ENCODE measurements around the gene PCDHGA6.
"Not testable (repeated sequence)": the region's sequence is repeated elsewhere in the genome, so short reads cannot be mapped to it uniquely, and the experiment has no call there.

The PCDHGA6 gene

DNA sequence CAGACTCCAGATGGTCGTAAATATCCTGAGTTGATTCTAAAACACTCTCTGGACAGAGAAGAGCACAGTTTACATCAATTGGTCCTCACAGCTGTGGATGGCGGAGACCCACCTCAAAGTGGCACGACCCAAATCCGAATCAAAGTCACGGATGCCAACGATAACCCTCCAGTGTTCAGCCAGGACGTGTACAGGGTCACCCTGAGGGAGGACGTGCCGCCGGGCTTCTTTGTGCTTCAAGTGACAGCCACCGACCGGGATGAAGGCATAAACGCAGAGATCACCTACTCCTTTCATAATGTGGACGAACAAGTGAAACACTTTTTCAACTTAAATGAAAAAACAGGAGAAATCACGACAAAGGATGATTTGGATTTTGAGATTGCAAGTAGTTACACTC is 13.0 kb upstream of the PCDHGA6 start:
- no peak for DNase-seq

DNA sequence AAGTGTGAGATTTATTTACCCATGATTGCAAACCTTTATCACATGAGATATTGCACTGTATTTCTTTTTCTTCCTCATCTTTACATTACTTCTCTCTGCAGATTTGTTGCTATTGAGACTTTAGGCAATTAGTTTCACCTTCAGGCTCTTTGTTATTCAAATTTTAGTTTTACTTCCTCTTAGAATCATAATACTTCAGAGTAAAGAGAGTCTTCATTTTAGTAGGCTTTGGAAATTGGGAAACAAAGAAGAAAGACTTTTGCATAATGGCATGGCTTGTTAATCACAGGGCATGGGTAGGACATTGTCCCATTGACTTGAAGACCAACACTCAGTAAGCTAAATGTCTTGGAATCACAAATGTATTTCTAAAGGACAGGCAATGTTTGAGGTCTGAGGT is 11.0 kb upstream of the PCDHGA6 start:
- no peak for DNase-seq

DNA sequence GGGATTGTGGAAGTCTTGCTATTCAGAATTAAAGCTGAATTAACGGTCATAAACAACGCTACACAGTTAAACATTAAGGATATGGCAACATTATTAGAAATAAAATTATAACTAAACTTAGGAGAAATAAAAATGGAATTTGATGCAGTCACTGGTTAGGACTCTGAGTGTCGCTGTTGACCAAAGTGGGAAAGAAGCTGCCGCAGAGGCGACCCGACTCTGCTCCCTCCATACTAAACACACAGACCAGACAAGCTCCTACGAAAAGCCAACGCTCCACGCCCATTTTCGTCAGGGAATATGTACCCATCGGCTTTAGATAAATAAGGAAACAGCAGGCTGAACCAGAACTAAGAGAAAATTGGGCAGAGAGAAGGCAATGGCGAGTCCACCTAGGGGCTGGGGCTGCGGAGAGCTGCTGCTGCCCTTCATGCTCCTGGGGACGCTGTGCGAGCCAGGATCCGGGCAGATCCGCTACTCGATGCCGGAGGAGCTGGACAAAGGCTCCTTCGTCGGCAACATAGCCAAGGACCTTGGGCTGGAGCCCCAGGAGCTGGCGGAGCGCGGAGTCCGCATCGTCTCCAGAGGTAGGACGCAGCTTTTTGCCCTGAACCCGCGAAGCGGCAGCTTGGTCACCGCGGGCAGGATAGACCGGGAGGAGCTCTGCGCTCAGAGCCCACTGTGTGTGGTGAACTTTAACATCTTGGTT is 9.6 kb upstream of the PCDHGA6 start, which contains the start of gene PCDHGA5:
PCDHGA5 (plus strand) TSS at position 211 of the 709 bp plus-strand sequence; CDS start at position 380, 169 bp downstream.
- no peak for DNase-seq

DNA sequence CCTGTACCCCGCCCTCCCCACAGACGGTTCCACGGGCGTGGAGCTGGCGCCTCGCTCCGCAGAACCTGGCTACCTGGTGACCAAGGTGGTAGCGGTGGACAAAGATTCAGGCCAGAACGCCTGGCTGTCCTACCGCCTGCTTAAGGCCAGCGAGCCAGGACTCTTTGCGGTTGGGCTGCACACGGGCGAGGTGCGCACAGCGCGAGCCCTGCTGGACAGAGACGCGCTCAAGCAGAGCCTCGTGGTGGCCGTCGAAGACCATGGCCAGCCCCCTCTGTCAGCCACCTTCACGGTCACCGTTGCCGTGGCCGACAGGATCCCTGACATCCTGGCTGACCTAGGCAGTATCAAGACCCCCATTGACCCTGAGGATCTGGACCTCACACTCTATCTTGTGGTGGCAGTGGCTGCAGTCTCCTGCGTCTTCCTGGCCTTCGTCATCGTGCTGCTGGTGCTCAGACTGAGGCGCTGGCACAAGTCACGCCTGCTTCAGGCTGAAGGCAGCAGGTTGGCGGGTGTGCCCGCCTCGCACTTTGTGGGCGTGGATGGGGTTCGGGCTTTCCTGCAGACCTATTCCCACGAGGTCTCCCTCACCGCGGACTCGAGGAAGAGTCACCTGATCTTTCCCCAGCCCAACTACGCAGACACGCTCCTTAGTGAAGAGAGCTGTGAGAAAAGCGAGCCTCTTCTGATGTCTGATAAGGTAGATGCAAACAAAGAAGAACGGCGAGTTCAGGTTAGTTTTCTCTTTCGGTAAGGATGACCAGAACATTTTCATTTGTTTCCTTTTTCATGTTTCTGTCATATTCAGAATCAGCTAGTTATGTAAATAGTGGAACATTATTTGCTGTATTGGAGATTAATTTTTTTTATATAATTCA is 7.4 kb upstream of the PCDHGA6 start:
- no peak for DNase-seq

DNA sequence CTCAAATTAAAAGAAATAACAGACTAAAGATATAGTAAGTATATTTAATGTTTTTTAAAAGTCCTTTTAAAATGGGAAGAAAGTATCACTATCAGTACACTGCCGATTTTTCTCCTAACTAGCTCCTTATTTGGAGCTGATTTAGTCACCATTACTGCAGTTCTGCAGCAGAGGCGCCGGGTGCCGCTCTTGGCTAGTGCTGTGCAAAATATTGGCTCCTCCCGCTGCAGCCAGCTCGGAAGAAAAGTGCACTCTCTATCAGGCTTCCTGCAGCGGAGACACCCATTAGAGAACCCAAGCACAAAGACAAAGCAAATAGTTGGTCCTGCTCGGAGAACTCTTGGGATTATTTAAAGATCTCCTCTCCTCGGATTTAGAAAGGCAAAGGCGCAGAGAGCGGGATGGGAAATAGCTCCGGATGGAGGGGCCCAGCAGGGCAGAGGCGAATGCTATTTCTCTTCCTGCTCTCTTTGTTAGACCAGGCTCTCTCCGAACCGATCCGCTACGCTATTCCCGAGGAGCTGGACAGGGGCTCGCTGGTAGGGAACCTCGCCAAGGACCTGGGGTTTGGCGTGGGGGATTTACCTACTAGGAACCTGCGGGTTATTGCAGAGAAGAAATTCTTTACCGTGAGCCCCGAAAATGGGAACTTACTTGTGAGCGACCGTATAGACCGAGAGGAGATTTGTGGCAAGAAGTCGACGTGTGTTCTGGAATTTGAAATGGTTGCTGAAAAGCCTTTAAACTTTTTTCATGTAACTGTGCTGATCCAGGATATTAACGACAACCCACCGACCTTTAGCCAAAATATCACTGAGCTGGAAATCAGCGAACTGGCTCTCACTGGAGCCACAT is 3.5 kb upstream of the PCDHGA6 start, which contains the start of gene PCDHGB3:
PCDHGB3 (plus strand) TSS at position 249 of the 855 bp plus-strand sequence; CDS start at position 402, 153 bp downstream.
- DNase-seq = peak; percentile 41

DNA sequence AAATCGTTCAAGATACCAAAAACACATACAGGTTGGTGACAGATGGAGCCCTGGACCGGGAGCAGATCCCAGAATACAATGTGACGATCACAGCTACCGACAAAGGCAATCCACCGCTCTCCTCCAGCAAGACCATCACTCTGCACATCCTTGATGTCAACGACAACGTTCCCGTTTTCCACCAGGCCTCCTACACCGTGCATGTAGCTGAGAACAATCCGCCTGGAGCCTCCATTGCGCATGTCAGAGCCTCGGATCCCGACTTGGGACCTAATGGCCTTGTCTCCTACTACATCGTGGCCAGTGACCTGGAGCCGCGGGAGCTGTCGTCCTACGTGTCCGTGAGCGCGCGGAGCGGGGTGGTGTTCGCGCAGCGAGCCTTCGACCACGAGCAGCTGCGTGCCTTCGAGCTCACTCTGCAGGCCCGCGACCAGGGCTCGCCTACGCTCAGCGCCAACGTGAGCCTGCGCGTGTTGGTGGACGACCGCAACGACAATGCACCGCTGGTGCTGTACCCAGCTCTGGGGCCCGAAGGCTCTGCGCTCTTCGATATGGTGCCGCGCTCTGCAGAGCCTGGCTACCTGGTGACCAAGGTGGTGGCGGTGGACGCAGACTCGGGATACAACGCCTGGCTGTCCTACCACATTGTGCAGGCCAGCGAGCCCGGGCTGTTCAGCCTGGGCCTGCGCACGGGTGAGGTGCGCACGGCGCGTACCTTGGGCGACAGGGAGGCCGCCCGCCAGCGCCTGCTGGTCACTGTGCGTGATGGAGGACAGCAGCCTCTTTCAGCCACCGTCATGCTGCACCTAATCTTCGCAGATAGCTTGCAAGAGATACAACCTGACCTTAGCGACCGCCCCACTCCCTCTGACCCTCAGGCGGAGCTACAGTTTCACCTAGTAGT is 1.9 kb upstream of the PCDHGA6 start:
- no peak for DNase-seq

DNA sequence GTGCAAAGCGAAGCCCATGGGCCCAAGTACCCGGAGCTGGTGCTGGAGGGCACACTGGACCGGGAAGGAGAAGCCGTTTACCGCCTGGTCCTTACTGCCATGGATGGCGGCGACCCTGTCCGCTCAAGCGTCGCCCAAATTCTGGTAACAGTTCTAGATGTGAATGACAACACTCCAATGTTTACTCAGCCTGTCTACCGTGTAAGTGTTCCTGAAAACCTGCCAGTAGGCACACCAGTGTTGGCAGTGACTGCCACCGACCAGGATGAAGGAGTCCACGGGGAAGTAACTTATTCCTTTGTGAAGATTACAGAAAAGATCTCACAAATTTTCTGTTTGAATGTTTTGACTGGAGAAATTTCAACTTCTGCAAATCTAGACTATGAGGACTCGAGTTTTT is 936 bp downstream of the PCDHGA6 start:
- no peak for DNase-seq

DNA sequence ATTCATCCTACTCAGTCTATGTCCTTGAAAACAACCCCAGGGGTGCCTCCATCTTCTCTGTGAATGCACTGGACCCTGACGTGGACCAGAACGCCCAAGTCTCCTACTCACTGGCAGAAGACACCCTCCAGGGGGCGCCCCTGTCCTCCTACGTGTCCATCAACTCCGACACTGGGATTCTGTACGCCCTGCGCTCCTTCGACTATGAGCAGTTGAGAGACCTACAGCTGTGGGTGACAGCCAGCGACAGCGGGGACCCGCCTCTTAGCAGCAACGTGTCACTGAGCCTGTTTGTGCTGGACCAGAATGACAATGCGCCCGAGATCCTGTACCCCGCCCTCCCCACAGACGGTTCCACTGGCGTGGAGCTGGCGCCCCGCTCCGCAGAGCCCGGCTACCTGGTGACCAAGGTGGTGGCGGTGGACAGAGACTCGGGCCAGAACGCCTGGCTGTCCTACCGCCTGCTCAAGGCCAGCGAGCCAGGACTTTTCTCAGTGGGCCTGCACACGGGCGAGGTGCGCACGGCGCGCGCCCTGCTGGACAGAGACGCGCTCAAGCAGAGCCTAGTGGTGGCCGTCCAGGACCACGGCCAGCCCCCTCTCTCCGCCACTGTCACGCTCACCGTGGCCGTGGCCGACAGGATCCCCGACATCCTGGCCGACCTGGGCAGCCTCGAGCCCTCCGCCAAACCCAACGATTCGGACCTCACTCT is 1.9 kb downstream of the PCDHGA6 start:
- not testable (repeated sequence) for DNase-seq

DNA sequence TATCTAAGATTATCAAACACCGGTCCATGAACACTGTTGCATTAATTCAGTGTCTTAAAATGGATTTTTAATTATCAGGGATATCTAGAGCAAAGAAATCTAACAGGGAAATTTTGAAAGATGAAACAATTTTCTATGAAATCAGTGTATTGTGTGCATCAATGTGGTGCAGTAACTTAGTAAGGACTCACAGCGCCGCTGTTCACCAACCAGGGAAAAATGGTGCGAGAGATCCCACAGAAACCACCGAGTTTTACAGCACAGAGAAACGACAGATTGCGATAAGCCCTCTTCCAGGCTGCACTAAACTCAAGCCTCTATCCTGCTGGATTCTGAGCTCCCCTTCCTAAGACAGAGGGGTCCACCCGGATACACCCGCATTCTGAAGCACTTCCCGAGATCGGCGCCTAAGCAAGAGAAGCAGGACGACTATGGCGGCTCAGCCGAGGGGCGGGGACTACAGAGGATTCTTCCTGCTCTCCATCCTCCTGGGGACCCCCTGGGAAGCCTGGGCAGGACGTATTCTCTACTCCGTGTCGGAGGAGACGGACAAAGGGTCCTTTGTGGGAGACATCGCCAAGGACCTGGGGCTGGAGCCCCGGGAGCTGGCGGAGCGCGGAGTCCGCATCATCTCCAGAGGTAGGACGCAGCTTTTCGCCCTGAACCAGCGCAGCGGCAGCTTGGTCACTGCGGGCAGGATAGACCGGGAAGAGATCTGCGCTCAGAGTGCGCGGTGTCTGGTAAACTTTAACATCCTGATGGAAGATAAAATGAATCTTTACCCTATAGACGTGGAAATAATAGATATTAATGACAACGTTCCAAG is 9.0 kb downstream of the PCDHGA6 start, which contains the start of gene PCDHGA7:
PCDHGA7 (plus strand) TSS at position 274 of the 826 bp plus-strand sequence; CDS start at position 432, 158 bp downstream.
- no peak for DNase-seq

DNA sequence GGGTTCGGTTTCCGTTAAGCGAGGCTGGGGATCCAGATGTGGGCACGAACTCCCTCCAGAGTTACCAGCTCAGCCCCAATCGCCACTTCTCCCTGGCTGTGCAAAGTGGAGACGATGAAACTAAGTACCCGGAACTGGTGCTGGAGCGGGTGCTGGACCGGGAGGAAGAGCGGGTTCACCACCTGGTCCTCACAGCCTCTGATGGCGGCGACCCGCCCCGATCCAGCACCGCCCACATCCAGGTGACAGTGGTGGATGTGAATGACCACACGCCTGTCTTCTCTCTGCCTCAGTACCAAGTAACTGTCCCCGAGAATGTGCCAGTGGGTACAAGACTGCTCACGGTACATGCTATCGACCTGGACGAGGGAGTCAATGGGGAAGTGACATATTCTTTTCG is 9.7 kb downstream of the PCDHGA6 start:
- no peak for DNase-seq

DNA sequence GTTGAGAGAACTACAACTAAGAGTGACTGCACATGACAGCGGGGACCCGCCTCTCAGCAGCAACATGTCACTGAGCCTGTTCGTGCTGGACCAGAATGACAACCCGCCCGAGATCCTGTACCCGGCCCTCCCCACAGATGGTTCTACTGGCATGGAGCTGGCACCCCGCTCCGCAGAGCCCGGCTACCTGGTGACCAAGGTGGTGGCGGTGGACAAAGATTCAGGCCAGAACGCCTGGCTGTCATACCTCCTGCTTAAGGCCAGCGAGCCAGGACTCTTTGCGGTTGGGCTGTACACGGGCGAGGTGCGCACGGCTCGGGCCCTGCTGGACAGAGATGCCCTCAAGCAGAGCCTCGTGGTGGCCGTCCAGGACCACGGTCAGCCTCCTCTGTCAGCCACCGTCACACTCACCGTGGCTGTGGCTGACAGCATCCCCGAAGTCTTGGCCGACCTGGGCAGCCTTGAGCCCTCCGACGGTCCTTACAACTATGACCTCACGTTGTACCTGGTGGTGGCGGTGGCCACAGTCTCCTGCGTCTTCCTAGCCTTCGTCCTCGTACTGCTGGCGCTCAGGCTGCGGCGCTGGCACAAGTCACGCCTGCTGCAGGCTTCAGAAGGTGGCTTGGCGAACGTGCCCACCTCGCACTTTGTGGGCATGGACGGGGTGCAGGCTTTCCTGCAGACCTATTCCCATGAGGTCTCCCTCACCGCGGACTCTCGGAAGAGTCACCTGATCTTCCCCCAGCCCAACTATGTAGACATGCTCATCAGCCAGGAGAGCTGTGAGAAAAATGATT is 11.0 kb downstream of the PCDHGA6 start:
- no peak for DNase-seq

DNA sequence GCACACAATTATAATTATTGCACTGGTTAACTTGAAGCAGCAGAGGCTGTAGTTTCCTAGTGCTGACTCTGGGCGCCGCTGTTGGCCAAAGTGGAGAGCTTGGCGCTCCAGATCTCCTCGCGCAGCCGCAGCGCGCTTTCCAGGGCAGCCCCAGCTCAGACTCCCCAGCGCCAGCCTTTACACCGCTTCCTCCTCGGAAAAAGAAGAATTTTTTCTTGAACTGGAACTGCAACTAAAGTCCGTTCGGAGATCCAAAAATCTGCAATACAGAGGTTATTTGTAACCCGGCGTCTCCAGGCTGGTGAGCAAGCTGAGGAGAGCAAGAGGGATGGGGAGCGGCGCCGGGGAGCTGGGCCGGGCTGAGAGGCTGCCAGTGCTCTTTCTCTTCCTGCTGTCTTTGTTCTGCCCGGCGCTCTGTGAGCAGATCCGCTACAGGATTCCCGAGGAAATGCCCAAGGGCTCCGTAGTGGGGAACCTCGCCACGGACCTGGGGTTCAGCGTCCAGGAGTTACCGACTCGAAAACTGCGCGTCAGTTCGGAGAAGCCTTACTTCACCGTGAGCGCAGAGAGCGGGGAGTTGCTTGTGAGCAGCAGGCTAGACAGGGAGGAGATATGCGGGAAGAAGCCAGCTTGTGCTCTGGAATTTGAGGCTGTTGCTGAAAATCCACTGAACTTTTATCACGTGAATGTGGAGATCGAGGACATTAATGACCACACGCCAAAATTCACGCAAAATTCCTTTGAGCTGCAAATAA is 14.0 kb downstream of the PCDHGA6 start, which contains the start of gene PCDHGB4:
PCDHGB4 (plus strand) TSS at position 142 of the 755 bp plus-strand sequence; CDS start at position 329, 187 bp downstream.
- peak; percentile 40 for DNase-seq

DNA sequence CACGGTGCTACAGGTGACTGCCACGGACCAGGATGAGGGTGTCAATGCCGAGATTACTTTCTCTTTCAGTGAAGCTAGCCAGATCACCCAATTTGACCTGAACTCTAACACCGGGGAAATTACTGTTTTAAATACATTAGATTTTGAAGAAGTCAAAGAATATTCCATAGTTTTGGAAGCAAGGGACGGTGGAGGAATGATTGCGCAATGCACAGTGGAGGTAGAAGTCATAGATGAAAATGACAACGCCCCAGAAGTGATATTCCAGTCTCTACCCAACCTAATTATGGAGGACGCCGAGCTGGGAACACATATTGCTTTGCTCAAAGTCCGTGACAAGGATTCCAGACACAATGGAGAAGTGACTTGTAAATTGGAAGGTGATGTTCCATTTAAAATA is 15.0 kb downstream of the PCDHGA6 start:
- DNase-seq = no peak

DNA sequence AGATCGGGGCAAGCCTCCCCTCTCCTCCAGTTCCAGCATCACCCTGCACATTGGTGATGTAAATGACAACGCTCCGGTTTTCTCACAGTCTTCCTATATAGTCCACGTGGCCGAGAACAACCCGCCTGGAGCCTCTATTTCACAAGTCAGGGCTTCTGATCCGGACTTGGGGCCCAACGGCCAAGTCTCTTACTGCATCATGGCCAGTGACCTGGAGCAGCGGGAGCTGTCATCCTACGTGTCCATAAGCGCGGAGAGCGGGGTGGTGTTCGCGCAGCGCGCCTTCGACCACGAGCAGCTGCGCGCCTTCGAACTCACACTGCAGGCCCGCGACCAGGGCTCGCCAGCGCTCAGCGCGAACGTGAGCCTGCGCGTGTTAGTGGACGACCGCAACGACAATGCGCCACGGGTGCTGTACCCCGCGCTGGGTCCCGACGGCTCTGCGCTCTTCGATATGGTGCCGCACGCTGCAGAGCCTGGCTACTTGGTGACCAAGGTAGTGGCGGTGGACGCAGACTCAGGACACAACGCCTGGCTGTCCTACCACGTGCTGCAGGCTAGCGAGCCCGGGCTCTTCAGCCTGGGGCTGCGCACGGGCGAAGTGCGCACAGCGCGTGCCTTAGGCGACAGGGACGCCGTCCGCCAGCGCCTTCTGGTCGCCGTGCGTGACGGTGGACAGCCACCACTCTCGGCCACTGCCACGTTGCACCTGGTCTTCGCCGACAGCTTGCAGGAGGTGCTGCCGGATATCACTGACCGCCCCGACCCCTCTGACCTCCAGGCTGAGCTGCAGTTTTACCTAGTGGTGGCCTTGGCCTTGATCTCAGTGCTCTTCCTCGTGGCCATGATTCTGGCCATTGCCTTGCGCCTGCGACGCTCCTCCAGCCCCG is 15.7 kb downstream of the PCDHGA6 start:
- no peak for DNase-seq

DNA sequence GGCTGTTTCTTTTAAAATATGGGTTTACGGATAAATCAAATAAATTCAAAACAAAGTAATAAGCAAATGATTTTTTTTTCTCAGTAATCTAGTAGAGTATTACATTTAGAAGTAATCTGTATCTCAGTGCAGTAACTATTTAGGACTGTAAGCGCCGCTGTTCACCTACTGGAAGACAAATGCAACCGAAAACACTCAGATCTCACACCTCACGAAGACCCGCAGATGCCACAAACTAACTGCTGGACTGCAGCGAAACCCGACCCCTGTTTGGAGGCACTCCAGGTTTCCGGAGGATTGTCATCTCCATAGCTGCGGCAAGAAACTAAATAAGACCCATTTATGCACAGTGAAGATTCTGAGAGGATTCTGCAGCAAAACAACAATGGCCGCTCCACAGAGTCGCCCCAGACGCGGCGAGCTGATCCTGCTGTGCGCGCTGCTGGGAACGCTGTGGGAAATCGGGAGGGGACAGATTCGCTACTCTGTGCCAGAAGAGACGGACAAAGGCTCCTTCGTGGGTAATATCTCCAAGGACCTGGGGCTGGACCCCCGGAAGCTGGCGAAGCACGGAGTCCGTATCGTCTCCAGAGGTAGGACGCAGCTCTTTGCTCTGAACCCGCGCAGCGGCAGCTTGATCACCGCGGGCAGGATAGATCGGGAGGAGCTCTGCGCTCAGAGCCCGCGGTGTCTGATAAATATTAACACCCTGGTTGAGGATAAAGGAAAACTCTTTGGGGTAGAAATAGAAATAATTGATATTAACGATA is 18.9 kb downstream of the PCDHGA6 start, which contains the start of gene PCDHGA8:
PCDHGA8 (plus strand) TSS at position 205 of the 770 bp plus-strand sequence; CDS start at position 386, 181 bp downstream.
- no peak for DNase-seq

DNA sequence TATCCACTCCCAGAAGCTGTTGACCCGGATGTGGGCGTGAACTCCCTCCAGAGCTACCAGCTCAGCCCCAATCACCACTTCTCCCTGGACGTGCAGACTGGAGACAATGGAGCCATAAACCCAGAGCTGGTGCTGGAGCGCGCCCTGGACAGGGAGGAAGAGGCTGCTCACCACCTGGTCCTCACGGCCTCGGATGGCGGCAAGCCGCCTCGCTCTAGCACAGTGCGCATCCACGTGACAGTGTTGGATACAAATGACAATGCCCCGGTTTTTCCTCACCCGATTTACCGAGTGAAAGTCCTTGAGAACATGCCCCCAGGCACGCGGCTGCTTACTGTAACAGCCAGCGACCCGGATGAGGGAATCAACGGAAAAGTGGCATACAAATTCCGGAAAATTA is 19.6 kb downstream of the PCDHGA6 start:
- no peak for DNase-seq
